HUES6 (cell line): ENCODE measurements around the gene HSD17B1.

Experiments
- H3K27ac ChIP-seq: 2 replicates; pipeline ENCODE4 v1.7.0; 2013; ENCODE audit warnings: low read depth, mild to moderate bottlenecking, low read length, inconsistent platforms
- H3K27me3 ChIP-seq: 2 replicates; pipeline ENCODE4 v1.6.1; 2013; ENCODE audit warnings: low read length; ENCODE audit not compliant: control insufficient read depth, insufficient read depth
- H3K36me3 ChIP-seq: 2 replicates; pipeline ENCODE4 v1.6.1; 2013; ENCODE audit warnings: low read length; ENCODE audit not compliant: control insufficient read depth, insufficient read depth
- H3K4me1 ChIP-seq: 2 replicates; pipeline ENCODE4 v1.6.1; 2013; ENCODE audit warnings: low read length; ENCODE audit not compliant: control insufficient read depth, insufficient read depth
- H3K4me3 ChIP-seq: 2 replicates; pipeline ENCODE4 v1.5.1; 2013; ENCODE audit warnings: low read depth, low read length
- H3K9ac ChIP-seq: one replicate; pipeline ENCODE4 v1.6.1; 2013; ENCODE audit warnings: mild to moderate bottlenecking, low read length
- H3K9me3 ChIP-seq: 2 replicates; pipeline ENCODE4 v1.6.1; 2013; ENCODE audit warnings: low read depth, low read length; ENCODE audit not compliant: control insufficient read depth, insufficient read depth

HSD17B1 gene

GRCh38 chr17:42517516-42517915, 35.2 kb upstream of the HSD17B1 start:
- H3K9me3 ChIP-seq, result no peaks in the 10 kb centered on the region
- no peak overlapping the region for H3K4me3 ChIP-seq
- H3K4me1 ChIP-seq, result peaks cover 32% of the 10 kb centered on the region
- peaks cover 28% of the 10 kb centered on the region for H3K36me3 ChIP-seq
- no peak overlapping the region for H3K9ac ChIP-seq
- H3K27me3 ChIP-seq, result no peaks in the 10 kb centered on the region
- no peak overlapping the region for H3K27ac ChIP-seq

- H3K4me1 ChIP-seq, result peaks cover 32% of the 10 kb centered on the region
- H3K36me3 ChIP-seq, result peaks cover 28% of the 10 kb centered on the region
- no peak overlapping the region for H3K27ac ChIP-seq
- no peaks in the 10 kb centered on the region for H3K9me3 ChIP-seq
- H3K9ac ChIP-seq, result peak overlapping the region; percentile 76
- H3K4me3 ChIP-seq, result no peak overlapping the region
- H3K27me3 ChIP-seq, result no peaks in the 10 kb centered on the region
These were observed 34.5 kb upstream of the HSD17B1 start for GRCh38 chr17:42518046-42518754.

GRCh38 chr17:42518755-42519545, 33.8 kb upstream of the HSD17B1 start:
- Histone ChIP-seq H3K9ac (peak overlapping the region; percentile 76), H3K9me3 (no peaks in the 10 kb centered on the region), H3K27ac (no peak overlapping the region), H3K4me1 (peaks cover 32% of the 10 kb centered on the region), H3K4me3 (no peak overlapping the region), H3K36me3 (peaks cover 23% of the 10 kb centered on the region), H3K27me3 (no peaks in the 10 kb centered on the region)

GRCh38 chr17:42519546-42520491, 32.9 kb upstream of the HSD17B1 start:
- H3K4me3 ChIP-seq, result peak overlapping the region; percentile 6; the same call in 1 of the 2 replicates
- no peaks in the 10 kb centered on the region for H3K27me3 ChIP-seq
- no peaks in the 10 kb centered on the region for H3K9me3 ChIP-seq
- peak overlapping the region; percentile 76 for H3K9ac ChIP-seq
- peak overlapping the region; percentile 66; the same call in 1 of the 2 replicates for H3K27ac ChIP-seq
- H3K4me1 ChIP-seq, result peaks cover 32% of the 10 kb centered on the region
- peaks cover 20% of the 10 kb centered on the region for H3K36me3 ChIP-seq

GRCh38 chr17:42520540-42520951, 32.2 kb upstream of the HSD17B1 start:
- no peaks in the 10 kb centered on the region for H3K27me3 ChIP-seq
- H3K36me3 ChIP-seq, result peaks cover 20% of the 10 kb centered on the region
- no peak overlapping the region for H3K4me3 ChIP-seq
- no peaks in the 10 kb centered on the region for H3K9me3 ChIP-seq
- H3K4me1 ChIP-seq, result peaks cover 32% of the 10 kb centered on the region
- peak overlapping the region; percentile 76 for H3K9ac ChIP-seq
- H3K27ac ChIP-seq, result peak overlapping the region; percentile 66; the same call in 1 of the 2 replicates

- Histone ChIP-seq H3K4me1 (peaks cover 32% of the 10 kb centered on the region), H3K27ac (no peak overlapping the region), H3K4me3 (no peak overlapping the region), H3K9me3 (no peaks in the 10 kb centered on the region), H3K27me3 (no peaks in the 10 kb centered on the region), H3K36me3 (peaks cover 20% of the 10 kb centered on the region), H3K9ac (peak overlapping the region; percentile 76)
These were observed 31.7 kb upstream of the HSD17B1 start for GRCh38 chr17:42521036-42521435.

GRCh38 chr17:42521666-42522262, 31.0 kb upstream of the HSD17B1 start:
- Histone ChIP-seq H3K36me3 (peaks cover 14% of the 10 kb centered on the region), H3K27ac (no peak overlapping the region), H3K4me3 (no peak overlapping the region), H3K9ac (no peak overlapping the region), H3K27me3 (no peaks in the 10 kb centered on the region), H3K9me3 (no peaks in the 10 kb centered on the region), H3K4me1 (peaks cover 32% of the 10 kb centered on the region)

GRCh38 chr17:42522263-42522790, 30.4 kb upstream of the HSD17B1 start:
- H3K36me3 ChIP-seq, result peaks cover 14% of the 10 kb centered on the region
- peaks cover 32% of the 10 kb centered on the region for H3K4me1 ChIP-seq
- H3K27ac ChIP-seq, result no peak overlapping the region
- no peaks in the 10 kb centered on the region for H3K27me3 ChIP-seq
- H3K4me3 ChIP-seq, result no peak overlapping the region
- H3K9me3 ChIP-seq, result no peaks in the 10 kb centered on the region
- H3K9ac ChIP-seq, result no peak overlapping the region

GRCh38 chr17:42522798-42523278, 29.9 kb upstream of the HSD17B1 start:
- Histone ChIP-seq H3K4me3 (no peak overlapping the region), H3K27me3 (no peaks in the 10 kb centered on the region), H3K9me3 (no peaks in the 10 kb centered on the region), H3K27ac (no peak overlapping the region), H3K36me3 (peaks cover 14% of the 10 kb centered on the region), H3K9ac (no peak overlapping the region), H3K4me1 (peaks cover 32% of the 10 kb centered on the region)

- Histone ChIP-seq H3K4me3 (no peak overlapping the region), H3K4me1 (peaks cover 9% of the 10 kb centered on the region), H3K9me3 (no peaks in the 10 kb centered on the region), H3K27me3 (no peaks in the 10 kb centered on the region), H3K27ac (no peak overlapping the region), H3K36me3 (peaks cover 10% of the 10 kb centered on the region), H3K9ac (no peak overlapping the region)
These were observed 27.5 kb upstream of the HSD17B1 start for GRCh38 chr17:42525221-42525620.
